Tongue (tissue), 2 donors: ENCODE measurements around the gene KRT84. TPM values are rescaled to one million over a fixed set of nuclear protein-coding genes. Genes with fewer than 3 reads are reported as not detected.

Experiments used
- DNase-seq: peaks from one replicate; pipeline ENCODE4 v3.0.0-alpha.2; 2015
- total RNA-seq: library from RNA; depleted of rRNA; stranded (reverse); fragments of >200 nt; gene quantifications from one replicate; pipeline ENCODE4 v1.2.3, GENCODE V29; 2014

Gene KRT84
- total RNA-seq, 1 donor from 2014 or later: not detected

DNA sequence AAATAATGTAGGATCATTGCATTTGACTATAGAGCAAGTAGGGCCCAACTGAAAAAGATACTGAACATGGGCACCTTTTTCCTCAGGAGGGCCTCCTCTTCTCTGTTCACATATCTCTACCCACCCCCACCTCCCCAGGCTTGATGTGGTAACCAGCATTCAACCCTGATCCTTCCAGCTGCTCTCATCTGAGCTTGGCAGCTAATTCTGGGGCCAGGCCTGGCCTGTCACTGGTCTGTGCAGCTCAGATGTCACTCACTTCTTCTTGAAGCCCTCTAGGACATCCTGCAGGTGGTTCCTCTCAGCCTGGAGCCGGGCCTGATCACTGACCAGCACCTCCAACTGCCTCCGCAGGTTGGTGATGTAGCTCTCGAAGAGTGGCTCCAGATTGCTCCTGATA lies 2.1 kb downstream of the KRT84 start:
- peak; percentile 40 for DNase-seq

- no peak for DNase-seq
Measured at GRCh38 chr12:52382854-52383253, 2.6 kb downstream of the KRT84 start.

- no peak for DNase-seq
Measured at GRCh38 chr12:52381206-52381605, 4.2 kb downstream of the KRT84 start.

DNA sequence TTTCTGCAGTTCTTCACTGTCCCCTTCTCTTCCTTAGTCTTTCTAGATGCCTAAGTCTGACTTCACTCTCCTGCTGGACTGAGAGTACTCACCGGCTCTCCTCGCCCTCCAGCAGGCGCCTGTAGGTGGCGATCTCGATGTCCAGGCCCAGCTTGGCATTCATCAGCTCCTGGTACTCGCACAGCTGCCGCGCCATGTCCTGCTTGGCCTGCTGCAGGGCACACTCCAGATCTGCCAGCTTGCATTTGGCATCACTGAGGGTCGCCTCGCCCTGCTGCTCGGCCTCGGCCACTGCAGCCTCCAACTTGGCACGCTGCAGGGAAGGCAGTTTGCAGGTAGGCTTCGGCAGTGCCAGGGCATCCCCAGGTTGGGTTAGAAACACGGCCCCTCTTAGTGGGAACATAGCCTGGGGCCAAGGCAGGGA lies 5.2 kb downstream of the KRT84 start:
- DNase-seq: peak; percentile 75

GRCh38 chr12:52379536-52379935 lies 5.9 kb downstream of the KRT84 start:
- no peak for DNase-seq

GRCh38 chr12:52378091-52378490 lies 7.4 kb downstream of the KRT84 start:
- DNase-seq: no peak

GRCh38 chr12:52377266-52377665 lies 8.2 kb downstream of the KRT84 start:
- no peak for DNase-seq

DNA sequence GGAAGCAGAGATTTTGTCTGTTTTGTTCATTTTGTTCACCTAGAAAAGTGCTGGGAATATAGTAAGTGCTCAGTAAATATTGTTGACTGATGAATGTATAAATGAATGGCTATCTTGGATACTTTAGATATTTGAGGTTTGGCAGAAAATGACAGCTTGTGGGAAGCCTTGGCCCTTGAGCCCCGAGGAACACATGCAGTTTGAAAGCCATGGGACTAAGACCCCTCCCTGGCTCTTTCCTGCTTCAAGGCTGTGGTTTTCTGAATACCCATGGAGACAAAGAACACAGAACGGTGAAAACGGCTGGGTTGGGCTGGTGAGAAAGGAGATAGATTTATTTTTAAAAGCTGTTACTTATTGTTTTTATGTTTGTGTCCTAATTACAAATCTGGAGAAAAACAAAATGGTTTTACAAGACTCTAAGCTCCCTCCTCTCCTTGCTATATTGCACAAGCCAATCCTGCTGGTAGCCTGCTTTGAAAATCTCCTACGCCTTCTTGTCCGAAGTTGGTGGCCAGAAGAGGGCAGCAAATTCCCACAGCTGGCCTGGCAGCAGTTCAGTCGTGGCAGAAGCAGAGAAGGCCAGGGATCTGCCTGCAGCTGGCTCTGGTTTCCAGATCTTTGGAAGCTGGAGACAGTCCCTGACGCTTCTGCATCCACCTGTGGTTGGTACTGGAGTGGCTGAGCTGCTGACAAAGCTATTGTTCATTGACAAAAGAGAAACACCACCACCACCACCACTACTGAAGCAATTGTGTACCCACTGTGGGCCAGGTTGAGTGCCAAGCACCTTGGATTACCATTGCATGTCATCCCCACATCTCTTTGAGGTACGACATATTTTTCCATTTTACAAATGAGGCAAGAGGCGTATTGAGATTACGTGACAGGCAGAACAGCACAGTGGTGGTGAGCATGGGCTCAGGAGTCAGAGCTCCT lies 13.0 kb downstream of the KRT84 start:
- DNase-seq: peak; percentile 95

GRCh38 chr12:52371716-52372115 lies 13.7 kb downstream of the KRT84 start:
- no peak for DNase-seq

- peak; percentile 93 for DNase-seq
Measured at GRCh38 chr12:52370926-52371608, 14.4 kb downstream of the KRT84 start.

DNA sequence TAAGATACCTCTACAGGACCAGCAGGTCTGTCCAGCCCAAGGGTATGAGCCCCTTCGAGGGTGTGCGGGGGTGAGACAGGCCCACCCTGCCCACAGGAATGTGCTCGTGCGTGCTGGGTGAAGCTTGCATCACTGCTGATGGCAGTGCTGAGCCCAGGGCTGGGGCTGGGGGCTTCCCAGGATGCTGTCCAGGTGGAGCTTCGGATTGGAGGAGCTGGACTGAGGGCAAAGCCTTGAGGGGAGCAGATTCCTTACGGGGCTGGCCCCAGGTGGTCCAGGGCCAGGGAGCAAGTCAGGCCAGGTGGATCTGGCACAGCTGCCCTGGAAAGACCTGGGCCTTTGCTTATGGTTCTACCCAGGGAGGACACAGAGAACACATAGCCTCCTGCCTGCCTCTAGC lies 15.6 kb downstream of the KRT84 start:
- DNase-seq: no peak

DNA sequence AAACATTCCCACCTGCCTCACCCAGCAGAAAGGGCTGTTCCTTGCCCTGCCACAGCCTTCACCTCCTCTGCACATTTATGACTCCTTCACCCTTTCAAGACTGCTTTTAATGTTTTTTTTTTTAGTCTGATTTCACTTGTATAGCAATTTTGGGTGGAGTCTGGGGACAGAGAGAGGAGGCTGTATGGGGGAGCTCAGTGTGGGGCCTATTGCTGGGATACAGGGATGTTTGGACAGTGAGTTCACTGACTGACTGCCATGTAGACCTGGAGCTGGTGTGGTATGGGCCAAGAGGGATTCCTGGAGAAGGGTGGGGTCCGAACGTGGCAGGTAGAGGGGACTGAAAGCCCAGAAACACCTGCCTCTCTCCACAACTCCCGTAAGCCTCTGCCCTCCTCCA lies 16.2 kb downstream of the KRT84 start:
- no peak for DNase-seq

DNA sequence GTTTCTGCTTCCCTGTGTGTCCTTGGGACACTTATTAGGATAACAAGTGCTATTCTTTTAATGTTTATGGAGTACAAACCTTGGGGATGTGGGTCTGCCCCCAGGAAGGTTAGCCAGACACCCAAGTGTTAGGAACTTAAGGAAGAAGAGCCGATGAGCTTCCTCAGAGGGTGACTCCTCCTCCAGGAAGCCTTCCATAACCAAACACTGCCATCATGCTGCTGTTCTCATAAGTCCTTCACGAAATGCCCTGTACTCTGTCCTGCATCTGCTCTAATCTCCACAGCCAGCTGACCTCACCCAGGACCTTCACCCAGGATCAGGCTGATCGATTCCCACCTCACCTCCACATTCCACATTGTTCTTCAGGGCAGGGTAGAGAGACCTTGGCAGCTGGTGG lies 16.9 kb downstream of the KRT84 start:
- DNase-seq: no peak

DNA sequence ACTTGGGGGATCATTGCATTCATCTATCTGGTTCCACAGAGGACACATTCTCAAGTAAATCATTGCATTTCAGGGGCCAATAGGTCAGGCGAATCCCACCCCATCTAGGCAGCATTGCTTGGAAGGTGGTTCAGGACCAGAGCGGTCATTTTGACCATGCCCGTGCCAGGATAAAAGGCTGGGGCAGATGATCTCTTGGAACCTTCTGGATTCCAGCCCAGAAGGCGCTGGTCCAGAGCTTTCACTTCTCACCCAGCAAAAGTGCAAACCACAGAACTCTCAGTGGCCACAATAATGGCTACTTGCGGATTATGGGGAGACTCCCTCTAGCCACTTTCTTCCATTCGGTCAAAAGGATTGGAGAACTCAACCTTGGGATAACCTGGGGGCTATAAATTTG lies 17.6 kb downstream of the KRT84 start:
- no peak for DNase-seq

- no peak for DNase-seq
Measured at GRCh38 chr12:52366738-52367485, 18.5 kb downstream of the KRT84 start, which contains the start of gene KRT85. KRT85 (minus strand) TSS chr12:52367481; CDS start chr12:52367405, 76 bp downstream.

GRCh38 chr12:52364901-52365489 lies 20.5 kb downstream of the KRT84 start:
- no peak for DNase-seq

- DNase-seq: no peak
Measured at GRCh38 chr12:52364061-52364460, 21.4 kb downstream of the KRT84 start.

GRCh38 chr12:52363111-52363679 lies 22.3 kb downstream of the KRT84 start:
- no peak for DNase-seq

DNA sequence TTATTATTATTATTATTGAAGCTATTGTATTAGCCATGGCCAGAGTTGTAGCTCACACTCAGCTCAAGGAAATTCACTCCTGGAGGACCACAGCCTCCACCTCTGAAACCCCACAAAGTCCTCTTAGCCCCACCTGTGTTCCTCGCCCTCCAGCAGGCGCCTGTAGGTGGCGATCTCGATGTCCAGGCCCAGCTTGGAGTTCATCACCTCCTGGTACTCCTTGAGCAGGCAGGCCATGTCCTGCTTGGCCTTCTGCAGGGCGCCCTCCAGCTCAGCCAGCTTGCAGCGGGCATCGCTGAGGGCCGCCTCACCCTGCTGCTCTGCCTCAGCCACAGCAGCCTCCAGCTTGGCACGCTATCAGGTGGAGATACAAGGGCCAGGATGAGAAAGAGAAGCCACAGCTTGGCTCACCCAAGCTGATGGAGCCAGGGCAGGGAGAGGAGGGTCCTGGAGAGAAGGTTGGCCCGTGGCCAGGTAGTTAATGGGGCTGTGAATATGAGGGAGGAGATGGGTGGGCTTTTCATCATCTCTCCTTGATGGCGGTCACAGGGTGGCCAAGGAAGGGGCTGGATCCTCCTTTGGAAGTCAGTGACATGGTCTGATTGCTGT lies 23.2 kb downstream of the KRT84 start:
- DNase-seq: no peak

- DNase-seq: no peak
Measured at GRCh38 chr12:52361553-52361952, 23.9 kb downstream of the KRT84 start.

DNA sequence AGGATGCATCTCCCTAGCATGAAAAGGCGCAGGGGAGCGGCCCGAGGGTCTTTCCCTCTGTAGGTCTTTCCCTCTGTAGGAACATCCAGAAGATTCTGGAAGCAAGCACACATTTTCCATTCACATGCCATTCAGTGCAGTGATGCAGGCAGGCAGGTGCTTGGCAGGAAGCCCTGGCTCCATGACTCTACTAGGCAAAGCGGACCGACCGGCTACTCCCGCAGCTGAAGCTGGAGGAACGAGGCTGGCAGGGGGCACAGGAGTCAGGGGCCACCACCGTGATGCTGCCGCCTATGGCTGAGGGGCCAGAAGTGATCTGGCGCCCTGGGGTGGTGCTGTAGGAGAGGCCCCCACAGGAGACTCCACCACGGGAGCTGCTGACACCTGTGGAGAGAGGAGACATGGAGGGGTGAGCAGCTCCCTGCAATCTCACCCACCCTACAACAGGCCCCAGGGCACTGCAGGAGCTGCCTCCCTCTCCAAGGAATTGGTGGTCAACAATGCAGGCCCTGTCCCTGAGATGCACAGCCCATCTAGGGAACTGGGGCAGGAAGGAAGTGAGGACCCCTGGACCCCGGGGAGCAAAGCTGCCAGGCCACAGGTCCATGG lies 24.7 kb downstream of the KRT84 start:
- DNase-seq: peak; percentile 78
